Thymus (tissue), 11 donors: Measurements from ENCODE around the gene FKBP8. TPM values are rescaled to one million over a fixed set of nuclear protein-coding genes. Genes with fewer than 3 reads are reported as not detected.

Experiments used
- DNase-seq, 9 donors: peaks; one replicate each; pipeline ENCODE4 v3.0.0-alpha.2; 2013; ENCODE audit warnings: low spot score in 9 of 9, low read depth in 6 of 9, missing footprints in 1 of 9
- H3K27ac ChIP-seq, 2 donors: one replicate each; pipeline ENCODE4 v1.5.1; 2013; ENCODE audit warnings: control low read depth in 1 of 2, low read depth in 1 of 2, low read length in 1 of 2, mild to moderate bottlenecking in 1 of 2, moderate library complexity in 1 of 2
- H3K27me3 ChIP-seq, 2 donors: one replicate each; pipeline ENCODE4 v1.5.1; 2013; ENCODE audit warnings: low read length in 1 of 2; ENCODE audit not compliant: control insufficient read depth in 2 of 2, insufficient read depth in 1 of 2
- H3K36me3 ChIP-seq, 2 donors: one replicate each; pipeline ENCODE4 v1.5.1; 2013; ENCODE audit warnings: low read length in 1 of 2, mild to moderate bottlenecking in 1 of 2, moderate library complexity in 1 of 2; ENCODE audit not compliant: control insufficient read depth in 2 of 2, insufficient read depth in 2 of 2
- H3K4me1 ChIP-seq, 2 donors: one replicate each; pipeline ENCODE4 v1.5.1; 2013; ENCODE audit warnings: low read length in 2 of 2; ENCODE audit not compliant: control insufficient read depth in 2 of 2, insufficient read depth in 2 of 2
- H3K4me3 ChIP-seq, 2 donors: one replicate each; pipeline ENCODE4 v1.5.1; 2013; ENCODE audit warnings: low read length in 2 of 2, control low read depth in 1 of 2, mild to moderate bottlenecking in 1 of 2
- H3K9me3 ChIP-seq, 2 donors: one replicate each; pipeline ENCODE4 v1.5.1; 2013; ENCODE audit warnings: low read length in 1 of 2, mild to moderate bottlenecking in 1 of 2; ENCODE audit not compliant: control insufficient read depth in 2 of 2, insufficient read depth in 1 of 2
- WGBS: extraction: QIAGEN DNeasy Blood & Tissue Kit; methylation state at CpG from one replicate; pipeline ENCODE4 v1.1.7; 2013; 5-methylcytosine and 5-hydroxymethylcytosine counted together
- polyA plus RNA-seq: library from polyadenylated mRNA; stranded (reverse); fragments of 200-250 nt; gene quantifications from one replicate; pipeline ENCODE4 v1.2.3, GENCODE V29; 2013
- total RNA-seq: library from RNA; stranded (reverse); fragments of 120-200 nt; gene quantifications from one replicate; pipeline ENCODE4 v1.2.4, GENCODE V29; 2013
- donor health status: healthy.

The FKBP8 gene
- total and polyA plus RNA-seq, 2 donors: 153 to 232 TPM

- peaks cover 3 to 19% of the 10 kb centered on the region in 2 donors for H3K4me1 ChIP-seq
- no peaks in the 10 kb centered on the region for H3K9me3 ChIP-seq
- under 1% methylated on average over 52 of the region's 52 CpGs for WGBS
- DNase-seq: no peak
- H3K36me3 ChIP-seq: no peaks in the 10 kb centered on the region
- no peaks in the 10 kb centered on the region for H3K27me3 ChIP-seq
- peak within 1 kb of the TSS; percentile 74 to 87 for H3K4me3 ChIP-seq
- H3K27ac ChIP-seq: peak within 1 kb of the TSS; percentile 87 to 92
Observed at GRCh38 chr19:18521692-18522123, 21.7 kb downstream of the FKBP8 start, which contains the start of gene ELL. ELL (minus strand) TSS chr19:18522070; CDS start chr19:18522055, 15 bp downstream.

- Histone ChIP-seq H3K4me3 (peak overlapping the region; percentile 74 to 87), H3K4me1 (peaks cover 3 to 23% of the 10 kb centered on the region in 2 donors), H3K9me3 (no peaks in the 10 kb centered on the region), H3K27ac (peak overlapping the region; percentile 87 to 92), H3K27me3 (no peaks in the 10 kb centered on the region), H3K36me3 (no peaks in the 10 kb centered on the region)
- under 1% methylated on average over 41 of the region's 41 CpGs for WGBS
- peak in 2 of 9 donors; percentile 26 to 52 for DNase-seq
Observed at GRCh38 chr19:18520848-18521691, 22.3 kb downstream of the FKBP8 start.

- Histone ChIP-seq H3K9me3 (no peaks in the 10 kb centered on the region), H3K36me3 (peaks cover 0 to 3% of the 10 kb centered on the region in 2 donors), H3K27ac (peak overlapping the region; percentile 87 to 92), H3K4me3 (peak overlapping the region; percentile 74 to 87), H3K4me1 (peaks cover 3 to 25% of the 10 kb centered on the region in 2 donors), H3K27me3 (no peaks in the 10 kb centered on the region)
- DNase-seq: peak in 4 of 9 donors; percentile 54 to 81 (median 58)
- 19% methylated on average over 22 of the region's 22 CpGs for WGBS
Observed at GRCh38 chr19:18519962-18520847, 23.2 kb downstream of the FKBP8 start.

- WGBS: 98% methylated on average over 9 of the region's 9 CpGs
- Histone ChIP-seq H3K9me3 (no peaks in the 10 kb centered on the region), H3K4me3 (no peak overlapping the region), H3K27me3 (no peaks in the 10 kb centered on the region), H3K4me1 (peaks cover 3 to 30% of the 10 kb centered on the region in 2 donors), H3K27ac (no peak overlapping the region), H3K36me3 (peaks cover 0 to 8% of the 10 kb centered on the region in 2 donors)
- DNase-seq: no peak
Observed at GRCh38 chr19:18518639-18519038, 24.7 kb downstream of the FKBP8 start.

- Histone ChIP-seq H3K36me3 (peaks cover 0 to 8% of the 10 kb centered on the region in 2 donors), H3K27me3 (no peaks in the 10 kb centered on the region), H3K4me1 (peaks cover 3 to 26% of the 10 kb centered on the region in 2 donors), H3K27ac (no peak overlapping the region), H3K9me3 (no peaks in the 10 kb centered on the region), H3K4me3 (no peak overlapping the region)
- DNase-seq: no peak
- 98% methylated on average over 4 of the region's 4 CpGs for WGBS
Observed at GRCh38 chr19:18517606-18518005, 25.8 kb downstream of the FKBP8 start.

GRCh38 chr19:18515959-18516358 is 27.4 kb downstream of the FKBP8 start:
- DNase-seq: no peak
- H3K27me3 ChIP-seq: no peaks in the 10 kb centered on the region
- 79% methylated on average over 5 of the region's 5 CpGs for WGBS
- H3K36me3 ChIP-seq: peaks cover 0 to 8% of the 10 kb centered on the region in 2 donors
- no peak overlapping the region for H3K4me3 ChIP-seq
- H3K9me3 ChIP-seq: no peaks in the 10 kb centered on the region
- peaks cover 3 to 22% of the 10 kb centered on the region in 2 donors for H3K4me1 ChIP-seq
- no peak overlapping the region for H3K27ac ChIP-seq

- DNase-seq: no peak
- H3K9me3 ChIP-seq: no peaks in the 10 kb centered on the region
- H3K4me1 ChIP-seq: peaks cover 3 to 14% of the 10 kb centered on the region in 2 donors
- peaks cover 0 to 8% of the 10 kb centered on the region in 2 donors for H3K36me3 ChIP-seq
- no peak overlapping the region for H3K4me3 ChIP-seq
- WGBS: 95% methylated on average over 17 of the region's 17 CpGs
- no peaks in the 10 kb centered on the region for H3K27me3 ChIP-seq
- H3K27ac ChIP-seq: peak overlapping the region in 1 of 2 donors; percentile 54
Observed at GRCh38 chr19:18514800-18515682, 28.3 kb downstream of the FKBP8 start.

GRCh38 chr19:18513868-18514267 is 29.5 kb downstream of the FKBP8 start:
- Histone ChIP-seq H3K4me1 (peaks cover 0 to 11% of the 10 kb centered on the region in 2 donors), H3K9me3 (no peaks in the 10 kb centered on the region), H3K27ac (no peak overlapping the region), H3K27me3 (no peaks in the 10 kb centered on the region), H3K4me3 (no peak overlapping the region), H3K36me3 (peaks cover 0 to 8% of the 10 kb centered on the region in 2 donors)
- 88% methylated on average over 11 of the region's 11 CpGs for WGBS
- DNase-seq: no peak
